ENCODE measurements around the gene SAMD4A.

DNA sequence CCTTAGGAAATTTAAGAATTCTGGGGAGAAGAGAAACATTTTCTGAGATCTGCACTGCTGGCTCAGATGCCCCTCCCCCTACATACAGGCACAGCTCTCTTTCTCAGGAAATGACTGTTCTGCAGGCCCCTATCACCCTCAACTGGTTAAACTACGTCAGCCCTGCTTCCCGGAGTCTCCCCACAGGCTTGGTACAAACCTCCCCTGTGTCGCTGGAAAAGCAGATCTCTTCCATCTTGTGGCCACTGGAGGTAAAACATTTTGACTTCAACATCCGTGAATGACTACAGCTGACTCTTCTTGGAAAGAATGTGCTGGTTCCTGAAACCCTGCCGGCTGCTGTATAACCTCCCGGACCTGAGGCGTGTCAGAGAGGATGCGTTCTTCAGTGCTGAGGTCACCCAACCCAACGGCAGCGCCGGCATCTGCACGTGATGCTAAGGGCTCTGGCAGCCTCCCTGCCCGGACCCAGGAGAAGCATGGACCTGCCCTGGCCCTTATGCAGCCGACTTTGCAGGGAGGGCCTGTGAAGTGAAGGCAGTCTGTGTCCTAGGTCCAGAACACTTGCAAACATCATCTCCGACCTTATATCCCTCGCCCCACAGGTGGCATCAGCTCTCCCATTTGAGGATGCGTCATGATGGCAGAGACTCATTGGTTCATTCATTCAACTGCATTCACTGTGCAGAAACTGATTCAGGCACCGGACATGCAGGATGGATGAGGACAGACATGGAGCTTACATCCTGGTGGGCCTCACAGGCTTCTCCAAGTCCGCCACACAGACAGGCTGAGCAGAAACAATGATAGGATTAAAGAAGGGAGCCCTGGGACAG, 206.5 kb downstream of the SAMD4A start:
- no peak for TF ChIP-seq EZH2 (IDR thresholded peaks at IDR 0.05; ENCODE audit: insufficient read depth, poor library complexity, severe bottlenecking)
- no peak for TF ChIP-seq EZH2phosphoT487 (IDR thresholded peaks at IDR 0.05; ENCODE audit: insufficient read depth, low read depth)
